ENCODE results near the gene CYP26C1. TPM values are rescaled to one million over a fixed set of nuclear protein-coding genes. Genes with fewer than 3 reads are reported as not detected.
A peak's percentile ranks its signal among the peaks of the same experiment; 100 is the strongest.

CYP26C1 gene
- total and polyA plus RNA-seq, 2 donors from 2014 or later = 0.09 to 0.35 TPM

- peaks cover 0 to 26% (median 0%) of the 10 kb centered on the region in 3 donors for H3K4me1 ChIP-seq (ENCODE audit: control insufficient read depth in 2 of 3, insufficient read depth in 2 of 3, low read depth in 1 of 3, low read length in 3 of 3)
- H3K9me3 ChIP-seq (ENCODE audit: control insufficient read depth in 2 of 3, insufficient read depth in 1 of 3, low read length in 3 of 3) = no peaks in the 10 kb centered on the region
- FAIRE-seq (no peak), DNase-seq (no peak)
- H3K27me3 ChIP-seq (ENCODE audit: control insufficient read depth, insufficient read depth, low read length) = peaks cover 71% of the 10 kb centered on the region
- intact Hi-C loops (cut with DNase I) = no loop called here
- peak overlapping the region in 1 of 3 donors; percentile 73 for H3K4me3 ChIP-seq (ENCODE audit: low read length in 3 of 3)
- no peaks in the 10 kb centered on the region for H3K36me3 ChIP-seq (ENCODE audit: control insufficient read depth in 2 of 3, insufficient read depth in 3 of 3, low read length in 3 of 3)
- TF ChIP-seq CTCF (IDR thresholded peaks at IDR 0.05; ENCODE audit: borderline replicate concordance, extremely low read depth, insufficient read depth) = no peak
- H3K9ac ChIP-seq (ENCODE audit: low read length in 3 of 3) = no peak overlapping the region
- no peak overlapping the region for H3K27ac ChIP-seq (ENCODE audit: low read depth in 2 of 2, low read length in 2 of 2)
Observed at GRCh38 chr10:93072713-93073538, 12.3 kb downstream of the CYP26C1 start.

GRCh38 chr10:93073539-93074146 is 13.0 kb downstream of the CYP26C1 start, which contains the start of gene CYP26A1:
CYP26A1 (plus strand) TSS chr10:93073893; CDS start chr10:93073935, 42 bp downstream.
- DNase-seq (peak in 2 of 5 donors; percentile 37 to 49), FAIRE-seq (no peak)
- H3K4me3 ChIP-seq (ENCODE audit: low read length in 3 of 3) = peak within 1 kb of the TSS in 1 of 3 donors; percentile 73
- H3K27me3 ChIP-seq (ENCODE audit: control insufficient read depth, insufficient read depth, low read length) = peaks cover 69% of the 10 kb centered on the region
- peaks cover 0 to 26% (median 0%) of the 10 kb centered on the region in 3 donors for H3K4me1 ChIP-seq (ENCODE audit: control insufficient read depth in 2 of 3, insufficient read depth in 2 of 3, low read depth in 1 of 3, low read length in 3 of 3)
- no peak for TF ChIP-seq CTCF (IDR thresholded peaks at IDR 0.05; ENCODE audit: borderline replicate concordance, extremely low read depth, insufficient read depth)
- no peak within 1 kb of the TSS for H3K9ac ChIP-seq (ENCODE audit: low read length in 3 of 3)
- no peaks in the 10 kb centered on the region for H3K36me3 ChIP-seq (ENCODE audit: control insufficient read depth in 2 of 3, insufficient read depth in 3 of 3, low read length in 3 of 3)
- no peak within 1 kb of the TSS for H3K27ac ChIP-seq (ENCODE audit: low read depth in 2 of 2, low read length in 2 of 2)
- intact Hi-C loops (cut with DNase I) = no loop called here
- no peaks in the 10 kb centered on the region for H3K9me3 ChIP-seq (ENCODE audit: control insufficient read depth in 2 of 3, insufficient read depth in 1 of 3, low read length in 3 of 3)

DNA sequence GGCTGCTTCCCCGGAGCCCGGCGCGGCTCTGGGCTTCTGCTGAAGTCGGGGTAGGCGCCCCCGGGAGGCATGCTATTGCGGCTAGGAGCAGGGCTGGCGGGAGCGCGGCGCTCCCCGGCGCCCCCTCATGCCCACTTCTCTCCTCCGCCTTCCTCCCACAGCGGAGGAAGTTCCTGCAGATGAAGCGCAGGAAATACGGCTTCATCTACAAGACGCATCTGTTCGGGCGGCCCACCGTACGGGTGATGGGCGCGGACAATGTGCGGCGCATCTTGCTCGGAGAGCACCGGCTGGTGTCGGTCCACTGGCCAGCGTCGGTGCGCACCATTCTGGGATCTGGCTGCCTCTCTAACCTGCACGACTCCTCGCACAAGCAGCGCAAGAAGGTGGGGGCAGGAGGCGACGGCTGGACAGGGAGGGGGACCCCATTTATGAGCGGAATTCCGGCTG is 13.6 kb downstream of the CYP26C1 start:
- Histone ChIP-seq H3K27ac (ENCODE audit: low read depth in 2 of 2, low read length in 2 of 2) (no peak overlapping the region), H3K36me3 (ENCODE audit: control insufficient read depth in 2 of 3, insufficient read depth in 3 of 3, low read length in 3 of 3) (no peaks in the 10 kb centered on the region), H3K9me3 (ENCODE audit: control insufficient read depth in 2 of 3, insufficient read depth in 1 of 3, low read length in 3 of 3) (no peaks in the 10 kb centered on the region), H3K27me3 (ENCODE audit: control insufficient read depth, insufficient read depth, low read length) (peaks cover 63% of the 10 kb centered on the region), H3K4me1 (ENCODE audit: control insufficient read depth in 2 of 3, insufficient read depth in 2 of 3, low read depth in 1 of 3, low read length in 3 of 3) (peaks cover 0 to 26% (median 0%) of the 10 kb centered on the region in 3 donors), H3K4me3 (ENCODE audit: low read length in 3 of 3) (no peak overlapping the region), H3K9ac (ENCODE audit: low read length in 3 of 3) (no peak overlapping the region)
- DNase-seq (peak in 1 of 5 donors; percentile 47), FAIRE-seq (no peak)
- intact Hi-C loops (cut with DNase I) = no loop called here
- no peak for TF ChIP-seq CTCF (IDR thresholded peaks at IDR 0.05; ENCODE audit: borderline replicate concordance, extremely low read depth, insufficient read depth)

All from kidney (tissue), 14 donors.